KMS-11 (cell line): ENCODE measurements around the gene TRIM25.

Experiments used
- H2AFZ ChIP-seq: fragments of 200-600 bp; sonication (generic); 2 replicates; pipeline ENCODE4 v1.6.1; 2016; ENCODE audit warnings: antibody characterized with exemption, mixed run types, low read depth
- H3K27ac ChIP-seq: fragments of 200-600 bp; sonication (generic); 2 replicates; pipeline ENCODE4 v1.6.1; 2016; ENCODE audit warnings: mild to moderate bottlenecking, mixed run types
- H3K27me3 ChIP-seq: fragments of 200-600 bp; sonication (generic); 2 replicates; pipeline ENCODE4 v1.6.1; 2017; ENCODE audit warnings: mild to moderate bottlenecking, low read depth, mixed run types, moderate library complexity; ENCODE audit not compliant: insufficient read depth
- H3K36me3 ChIP-seq: fragments of 200-600 bp; sonication (generic); 2 replicates; pipeline ENCODE4 v1.6.1; 2017; ENCODE audit warnings: mild to moderate bottlenecking, mixed run types; ENCODE audit not compliant: insufficient read depth
- H3K4me1 ChIP-seq: fragments of 200-600 bp; sonication (generic); 2 replicates; pipeline ENCODE4 v1.6.1; 2016; ENCODE audit warnings: mild to moderate bottlenecking, low read depth, mixed run types; ENCODE audit not compliant: poor library complexity, severe bottlenecking
- H3K4me2 ChIP-seq: fragments of 200-600 bp; sonication (generic); 2 replicates; pipeline ENCODE4 v1.7.0; 2016; ENCODE audit warnings: mild to moderate bottlenecking, mixed run types
- H3K4me3 ChIP-seq: fragments of 200-600 bp; sonication (generic); IDR thresholded peaks from 2 replicates; pipeline ENCODE4 v1.6.1; 2017; ENCODE audit warnings: low read depth, low read length, mixed read lengths; ENCODE audit not compliant: insufficient read depth
- H3K79me2 ChIP-seq: fragments of 200-600 bp; sonication (generic); 2 replicates; pipeline ENCODE4 v1.6.1; 2016; ENCODE audit warnings: low read depth, mixed run types; ENCODE audit not compliant: insufficient read depth
- H3K9ac ChIP-seq: fragments of 200-600 bp; sonication (generic); 2 replicates; pipeline ENCODE4 v1.6.1; 2016; ENCODE audit warnings: mild to moderate bottlenecking, mixed run types
- H4K20me1 ChIP-seq: fragments of 200-600 bp; sonication (generic); 2 replicates; pipeline ENCODE4 v1.6.1; 2016; ENCODE audit warnings: mild to moderate bottlenecking, mixed run types; ENCODE audit not compliant: insufficient read depth
- CTCF ChIP-seq: fragments of 200-600 bp; sonication (generic); conservative IDR thresholded peaks from 2 replicates; pipeline ENCODE4 v1.6.1; 2017; ENCODE audit warnings: low read depth, mild to moderate bottlenecking, antibody characterized with exemption, low read length, moderate library complexity, mixed read lengths

TRIM25 gene

GRCh38 chr17:56866076-56866475 is 47.8 kb downstream of the TRIM25 start:
- no peak for TF ChIP-seq CTCF
- no peak overlapping the region for H3K4me3 ChIP-seq
- H2AFZ ChIP-seq = no peak overlapping the region
- no peaks in the 10 kb centered on the region for H3K27me3 ChIP-seq
- H3K36me3 ChIP-seq = no peaks in the 10 kb centered on the region
- H3K79me2 ChIP-seq = no peaks in the 10 kb centered on the region
- peaks cover 21% of the 10 kb centered on the region for H3K4me1 ChIP-seq
- no peak overlapping the region for H3K9ac ChIP-seq
- H3K27ac ChIP-seq = no peak overlapping the region
- H3K4me2 ChIP-seq = no peak overlapping the region
- no peaks in the 10 kb centered on the region for H4K20me1 ChIP-seq

GRCh38 chr17:56863974-56864373 is 49.9 kb downstream of the TRIM25 start:
- Histone ChIP-seq H3K79me2 (no peaks in the 10 kb centered on the region), H3K4me2 (no peak overlapping the region), H3K27ac (no peak overlapping the region), H3K9ac (no peak overlapping the region), H3K4me3 (no peak overlapping the region), H3K4me1 (peaks cover under 1% of the 10 kb centered on the region), H2AFZ (no peak overlapping the region), H4K20me1 (no peaks in the 10 kb centered on the region), H3K36me3 (no peaks in the 10 kb centered on the region; the same call in 1 of the 2 replicates), H3K27me3 (no peaks in the 10 kb centered on the region)
- no peak for TF ChIP-seq CTCF

- no peaks in the 10 kb centered on the region for H3K79me2 ChIP-seq
- H3K27me3 ChIP-seq = no peaks in the 10 kb centered on the region
- no peak overlapping the region for H2AFZ ChIP-seq
- H4K20me1 ChIP-seq = no peaks in the 10 kb centered on the region
- no peak overlapping the region for H3K4me3 ChIP-seq
- no peak overlapping the region for H3K27ac ChIP-seq
- H3K4me2 ChIP-seq = no peak overlapping the region
- H3K4me1 ChIP-seq = no peaks in the 10 kb centered on the region
- no peak for TF ChIP-seq CTCF
- no peak overlapping the region for H3K9ac ChIP-seq
- no peaks in the 10 kb centered on the region; the same call in 1 of the 2 replicates for H3K36me3 ChIP-seq
These were observed 52.0 kb downstream of the TRIM25 start for GRCh38 chr17:56861899-56862298.

GRCh38 chr17:56851008-56851407 is 62.8 kb downstream of the TRIM25 start:
- Histone ChIP-seq H3K27me3 (no peaks in the 10 kb centered on the region), H3K4me1 (no peaks in the 10 kb centered on the region), H3K9ac (no peak overlapping the region), H3K36me3 (no peaks in the 10 kb centered on the region), H3K4me3 (no peak overlapping the region), H2AFZ (no peak overlapping the region), H4K20me1 (no peaks in the 10 kb centered on the region; the same call in 1 of the 2 replicates), H3K4me2 (no peak overlapping the region), H3K27ac (no peak overlapping the region), H3K79me2 (no peaks in the 10 kb centered on the region)
- no peak for TF ChIP-seq CTCF
